NOMO-1 treated with dmso at 0.1 percent for 144 hours (cell line): ENCODE results near the gene KCNIP4.
"Not testable (repeated sequence)": the region's sequence is repeated elsewhere in the genome, so short reads cannot be mapped to it uniquely, and the experiment has no call there.

Experiments used
- DNase-seq: peaks from one replicate; lab custom pipeline; 2025; ENCODE audit not compliant: unreplicated experiment; lab: John Stamatoyannopoulos, UW

Gene KCNIP4

GRCh38 chr4:21377046-21377445, 571.5 kb downstream of the KCNIP4 start:
- DNase-seq, result no peak

GRCh38 chr4:21376176-21376575, 572.4 kb downstream of the KCNIP4 start:
- no peak for DNase-seq

GRCh38 chr4:21374641-21375368, 573.8 kb downstream of the KCNIP4 start:
- DNase-seq, result no peak

GRCh38 chr4:21367567-21367966, 581.0 kb downstream of the KCNIP4 start:
- DNase-seq, result no peak

GRCh38 chr4:21366840-21367239, 581.7 kb downstream of the KCNIP4 start:
- no peak for DNase-seq

GRCh38 chr4:21366312-21366711, 582.3 kb downstream of the KCNIP4 start:
- DNase-seq, result no peak

GRCh38 chr4:21363701-21364100, 584.9 kb downstream of the KCNIP4 start:
- DNase-seq, result no peak

- not testable (repeated sequence) for DNase-seq
Measured at GRCh38 chr4:21352354-21352753, 596.2 kb downstream of the KCNIP4 start.

- no peak for DNase-seq
Measured at GRCh38 chr4:21347142-21347541, 601.4 kb downstream of the KCNIP4 start.

GRCh38 chr4:21327976-21328700, 620.4 kb downstream of the KCNIP4 start:
- no peak for DNase-seq

- DNase-seq, result no peak
Measured at GRCh38 chr4:21320034-21320433, 628.5 kb downstream of the KCNIP4 start.

GRCh38 chr4:21307709-21308108, 640.9 kb downstream of the KCNIP4 start:
- DNase-seq, result no peak

- DNase-seq, result no peak
Measured at GRCh38 chr4:21304540-21304887, 644.1 kb downstream of the KCNIP4 start.

GRCh38 chr4:21290562-21290961, 658.0 kb downstream of the KCNIP4 start:
- no peak for DNase-seq

- no peak for DNase-seq
Measured at GRCh38 chr4:21276046-21276445, 672.5 kb downstream of the KCNIP4 start.

- DNase-seq, result no peak
Measured at GRCh38 chr4:21271439-21272052, 677.0 kb downstream of the KCNIP4 start.

- DNase-seq, result no peak
Measured at GRCh38 chr4:21248331-21248730, 700.2 kb downstream of the KCNIP4 start.

GRCh38 chr4:21242163-21242562, 706.4 kb downstream of the KCNIP4 start:
- DNase-seq, result no peak

- no peak for DNase-seq
Measured at GRCh38 chr4:21226637-21227538, 721.7 kb downstream of the KCNIP4 start.

GRCh38 chr4:21211846-21212245, 736.7 kb downstream of the KCNIP4 start:
- no peak for DNase-seq

GRCh38 chr4:21209860-21210259, 738.7 kb downstream of the KCNIP4 start:
- DNase-seq, result no peak
